SKM-1 treated with dmso at 0.1 percent for 144 hours (cell line): ENCODE results near the gene BTG4.
A peak's percentile ranks its signal among the peaks of the same experiment; 100 is the strongest.

Experiments used
- DNase-seq: peaks from one replicate; lab custom pipeline; 2025; ENCODE audit not compliant: unreplicated experiment; lab: John Stamatoyannopoulos, UW

BTG4 gene

DNA sequence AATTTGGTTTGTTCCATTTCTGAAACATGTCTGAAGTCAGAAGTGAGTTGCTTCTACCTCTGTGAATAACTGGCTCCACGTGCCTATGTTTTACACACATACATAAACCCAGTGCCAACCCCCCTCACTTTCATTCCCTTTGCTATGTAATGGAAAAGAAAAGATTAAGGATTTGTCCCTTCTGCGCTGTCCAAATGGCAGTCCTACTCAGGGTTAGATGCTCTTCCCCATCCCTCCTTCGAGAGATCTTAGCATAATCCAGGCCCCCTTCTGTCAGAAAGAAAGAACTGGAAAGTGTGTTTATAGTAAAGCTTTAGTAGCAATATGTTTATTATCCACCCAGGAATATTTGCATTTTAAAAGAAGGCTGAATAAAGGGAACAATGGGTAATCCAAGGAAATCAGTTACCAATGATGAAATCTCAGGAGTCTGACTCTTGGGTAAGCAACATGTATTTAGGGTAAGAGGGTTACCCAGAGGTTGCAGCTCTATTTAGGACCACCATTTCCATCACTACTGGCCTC is 25.2 kb upstream of the BTG4 start:
- DNase-seq = no peak

DNA sequence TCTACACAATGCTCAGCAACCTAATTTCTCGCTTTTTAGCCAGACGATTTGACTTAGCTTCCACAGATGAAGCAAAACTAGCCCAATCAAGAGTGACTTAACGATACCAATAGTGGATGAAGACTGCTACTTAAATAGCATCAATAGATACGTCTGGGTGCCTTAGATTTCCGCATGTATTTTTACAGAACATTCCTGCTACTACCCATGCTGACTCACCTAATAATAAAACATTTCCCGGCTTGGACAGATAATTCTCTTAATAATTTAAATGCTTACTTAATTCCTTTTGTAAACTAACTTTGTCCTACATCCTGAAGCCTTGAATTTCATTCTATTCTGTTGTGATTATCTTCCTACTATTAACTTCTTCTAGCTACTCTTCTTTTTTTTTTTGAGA is 23.1 kb upstream of the BTG4 start:
- no peak for DNase-seq

DNA sequence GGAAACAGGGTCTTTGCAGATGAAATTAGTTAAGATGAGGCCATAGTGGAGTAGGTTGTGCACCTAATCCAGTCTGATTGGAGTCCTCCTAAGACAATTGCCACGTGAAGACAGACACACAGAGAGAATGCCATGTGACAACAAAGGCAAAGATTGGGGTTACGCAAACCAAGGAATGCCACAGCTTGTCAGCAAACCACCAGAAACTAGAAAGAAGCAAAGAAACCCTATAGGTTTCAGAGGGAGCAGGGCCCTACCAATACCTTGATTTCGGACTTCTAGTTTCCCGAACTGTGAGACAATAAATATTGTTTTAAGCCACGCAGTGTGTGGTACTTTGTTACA is 20.2 kb upstream of the BTG4 start:
- no peak for DNase-seq

DNA sequence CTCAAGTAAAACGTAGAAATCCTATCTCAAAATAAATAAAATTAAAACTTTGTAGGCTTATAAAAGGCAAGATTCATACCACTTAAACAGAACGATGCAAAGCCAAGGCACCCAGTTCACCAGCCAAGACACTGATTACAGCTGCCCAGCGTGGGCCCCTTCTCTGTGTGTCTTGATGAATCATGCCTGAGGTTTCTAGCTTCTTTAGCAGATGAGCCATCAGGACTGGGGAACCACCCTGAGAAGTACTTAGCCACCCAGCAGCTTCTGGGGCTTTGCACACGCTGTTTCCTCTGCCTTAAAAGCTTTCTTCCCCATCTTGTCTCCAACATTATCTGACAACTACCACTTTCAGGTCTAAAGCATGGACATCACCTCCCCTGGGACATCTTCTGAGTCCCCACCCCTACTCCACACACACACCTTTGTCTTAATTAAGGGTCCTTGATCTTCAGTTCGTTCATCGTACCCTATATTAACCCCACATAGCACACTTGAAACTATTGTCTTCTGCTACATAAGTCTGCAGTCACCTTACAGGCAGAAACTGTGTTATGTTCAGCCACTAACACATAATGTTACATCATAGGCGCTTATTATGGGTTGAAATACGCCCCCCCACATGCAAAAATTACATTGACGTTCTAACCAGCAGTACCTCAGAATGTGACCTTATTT is 19.6 kb upstream of the BTG4 start:
- peak; percentile 61 for DNase-seq

DNA sequence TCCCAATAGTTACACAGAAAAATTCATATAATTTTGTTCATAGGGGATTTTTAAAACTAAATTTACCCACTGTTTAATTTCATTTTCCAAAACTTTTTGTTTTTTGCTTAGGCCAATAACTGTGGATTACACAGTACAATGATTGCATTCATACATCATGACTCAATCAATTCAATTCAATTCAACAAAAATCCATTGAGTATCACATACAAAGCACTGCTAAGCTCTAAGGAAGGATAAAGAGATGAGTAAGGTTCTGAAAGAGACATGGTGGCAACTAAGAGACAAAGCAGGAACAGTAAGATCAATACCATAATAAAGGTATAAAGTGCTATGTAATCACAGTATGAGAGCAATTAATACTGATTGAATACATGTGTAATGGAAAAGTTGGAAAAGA is 18.9 kb upstream of the BTG4 start:
- no peak for DNase-seq

DNA sequence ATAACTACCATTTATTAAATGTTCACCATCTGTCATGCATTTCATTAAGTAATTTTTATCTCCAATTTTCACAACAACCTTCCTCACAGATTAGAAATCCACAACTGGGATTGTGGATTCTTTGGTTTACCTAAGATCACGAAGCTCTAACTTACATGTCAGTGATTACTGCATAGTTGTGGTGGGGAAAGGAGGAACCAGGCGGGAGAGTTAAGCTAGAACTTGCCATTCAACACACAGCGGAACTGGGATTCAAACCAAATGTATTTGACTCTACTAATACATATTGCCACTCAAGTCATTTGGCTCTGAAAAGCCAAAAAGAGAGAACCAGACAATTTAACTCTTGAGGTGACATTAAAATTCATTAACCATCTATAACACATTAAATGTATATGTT is 17.9 kb upstream of the BTG4 start:
- peak; percentile 7 for DNase-seq

DNA sequence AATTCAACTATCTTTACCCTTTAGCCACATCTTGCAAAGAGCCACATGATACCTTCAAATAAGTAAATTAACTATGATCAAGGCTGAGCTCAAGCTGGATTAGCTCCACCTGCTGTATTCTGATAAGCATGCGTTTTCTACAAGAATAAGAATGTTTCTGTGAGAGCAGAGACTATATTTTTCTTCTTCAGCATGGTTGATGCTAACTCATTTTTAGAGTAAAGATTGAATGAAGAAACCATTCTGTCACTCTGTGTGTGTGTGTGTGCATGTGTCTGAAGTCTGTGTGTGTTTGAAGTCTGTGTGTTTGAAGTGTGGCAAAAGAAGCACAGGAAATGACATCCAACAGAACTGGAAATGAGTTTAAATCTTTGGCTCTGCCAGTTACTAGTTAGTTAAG is 16.4 kb upstream of the BTG4 start:
- no peak for DNase-seq

DNA sequence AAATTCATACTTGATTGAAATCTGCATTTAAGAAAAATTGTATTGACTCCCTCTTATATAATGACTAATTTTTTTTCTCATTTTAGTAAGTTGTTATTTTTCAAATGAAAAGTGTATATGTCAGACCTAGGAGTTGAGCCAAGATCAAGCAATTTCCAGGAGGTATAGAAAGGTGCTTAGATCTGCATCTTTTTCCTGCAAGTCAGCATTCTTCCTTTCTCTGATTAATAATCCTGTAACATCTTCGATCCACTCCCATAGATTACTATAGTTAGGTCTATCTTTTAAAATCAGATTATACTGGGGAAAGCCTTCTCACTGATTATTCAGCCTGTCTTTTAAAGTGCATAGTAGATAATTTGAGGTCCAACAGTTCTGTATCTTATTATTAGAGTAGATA is 15.1 kb upstream of the BTG4 start:
- DNase-seq = no peak

DNA sequence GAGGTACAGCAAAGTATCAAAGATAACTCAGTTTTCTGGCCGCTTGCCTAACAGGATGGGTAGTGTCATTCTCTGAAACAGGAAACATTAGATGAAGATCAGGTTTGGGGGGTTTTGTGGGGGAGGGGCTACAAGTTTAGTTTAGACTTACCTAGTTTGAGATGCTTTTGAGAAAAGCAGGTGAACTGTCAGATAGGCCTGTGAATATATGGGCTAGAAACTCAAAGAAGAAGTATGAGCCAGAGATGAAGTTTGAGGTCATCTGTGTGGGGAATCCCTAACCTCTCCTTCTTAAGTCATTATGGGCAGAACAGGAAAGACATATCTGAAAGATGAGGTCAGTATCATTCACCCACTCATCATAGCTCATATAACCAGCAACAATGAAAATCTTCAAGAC is 14.3 kb upstream of the BTG4 start:
- no peak for DNase-seq

DNA sequence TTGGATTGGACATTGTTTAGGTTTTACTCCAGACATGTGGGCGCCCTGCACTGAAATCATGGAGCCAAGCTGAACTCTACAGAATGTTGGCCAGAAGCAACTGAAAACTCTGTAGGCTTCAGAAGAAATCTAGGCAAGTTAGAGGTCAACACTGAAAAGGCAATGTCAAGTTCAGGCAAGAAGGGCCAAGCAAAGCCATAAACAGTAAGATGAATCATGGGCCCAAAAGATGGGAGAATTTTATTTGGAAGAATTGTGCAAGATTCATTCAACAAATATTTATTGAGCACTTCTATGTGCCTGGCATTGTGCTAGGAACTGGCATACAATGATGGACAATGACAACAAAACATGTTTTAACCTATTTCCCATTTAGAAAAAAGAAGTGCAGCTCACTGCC is 13.3 kb upstream of the BTG4 start:
- DNase-seq = no peak

DNA sequence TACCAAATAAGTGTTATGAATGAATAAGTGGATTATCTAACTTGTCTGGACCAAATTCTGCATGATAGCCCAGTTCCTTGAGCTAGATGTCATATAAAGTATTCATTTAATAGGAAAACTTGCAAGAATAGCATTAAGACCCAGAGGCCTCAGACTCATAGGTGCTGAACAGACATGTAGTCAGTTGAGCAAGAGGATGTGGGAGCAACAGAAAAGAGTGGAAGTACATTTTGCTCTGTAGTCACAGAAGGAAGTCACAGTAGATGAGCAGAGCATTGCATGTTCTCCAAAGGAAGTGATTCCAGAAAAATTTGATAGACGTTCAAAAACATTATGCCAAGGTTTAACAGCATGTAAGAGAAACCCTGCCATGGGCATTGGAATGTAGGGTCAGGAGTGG is 11.9 kb upstream of the BTG4 start:
- no peak for DNase-seq

DNA sequence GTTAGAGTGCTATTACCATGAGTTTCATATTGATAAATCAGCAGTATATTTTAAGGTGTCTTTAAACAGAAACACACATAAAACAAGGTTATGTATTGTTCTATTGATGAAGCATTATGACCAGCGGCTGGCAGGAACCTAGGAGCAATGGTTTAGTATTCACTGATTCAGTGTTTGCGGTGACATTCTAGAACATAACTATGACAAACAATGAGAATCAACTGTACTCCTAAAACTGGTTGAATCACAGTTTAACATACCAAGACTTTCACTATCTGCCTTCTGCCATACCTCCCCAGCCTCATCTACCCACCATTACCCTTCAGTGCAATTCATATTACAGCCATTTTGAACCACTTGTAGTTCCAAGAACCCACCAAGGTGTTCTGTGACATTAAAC is 11.2 kb upstream of the BTG4 start:
- no peak for DNase-seq

DNA sequence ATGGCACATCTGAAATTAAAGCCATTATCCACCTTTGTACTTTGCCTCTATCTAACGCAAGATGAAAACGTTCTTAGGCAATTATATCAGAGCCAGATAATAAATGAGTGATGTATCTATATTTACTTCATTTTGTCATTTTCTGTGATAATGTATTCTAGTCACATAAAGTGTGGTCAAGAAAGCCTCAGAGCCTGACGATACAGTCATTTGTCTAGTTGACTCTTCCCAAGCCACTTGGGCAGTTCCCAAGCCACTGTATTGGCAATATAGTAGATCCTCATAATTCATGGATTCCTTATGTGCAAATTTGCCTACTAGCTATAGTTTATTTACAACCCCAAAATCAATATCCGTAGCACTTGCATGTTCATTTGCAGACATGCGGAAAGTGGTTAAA is 10.2 kb upstream of the BTG4 start:
- DNase-seq = no peak

DNA sequence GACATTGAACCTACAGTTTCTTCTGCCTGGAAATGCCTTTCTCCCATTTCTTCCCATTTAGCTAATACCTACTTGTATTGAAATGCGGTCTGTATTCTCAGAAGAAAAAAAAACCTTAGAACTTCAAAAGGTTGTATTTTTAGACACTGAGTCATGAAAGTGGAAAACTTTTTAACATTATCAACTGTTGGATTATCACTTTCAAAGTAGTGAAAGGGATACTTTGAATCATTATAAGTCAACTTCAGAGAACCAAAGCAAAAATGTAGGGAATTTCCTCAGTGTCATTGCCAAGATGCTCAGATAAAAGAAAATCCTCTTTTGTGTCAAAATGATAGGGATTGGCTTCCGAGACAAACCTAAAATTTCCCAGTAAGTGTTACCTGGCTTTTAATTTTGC is 8.9 kb upstream of the BTG4 start:
- DNase-seq = no peak

DNA sequence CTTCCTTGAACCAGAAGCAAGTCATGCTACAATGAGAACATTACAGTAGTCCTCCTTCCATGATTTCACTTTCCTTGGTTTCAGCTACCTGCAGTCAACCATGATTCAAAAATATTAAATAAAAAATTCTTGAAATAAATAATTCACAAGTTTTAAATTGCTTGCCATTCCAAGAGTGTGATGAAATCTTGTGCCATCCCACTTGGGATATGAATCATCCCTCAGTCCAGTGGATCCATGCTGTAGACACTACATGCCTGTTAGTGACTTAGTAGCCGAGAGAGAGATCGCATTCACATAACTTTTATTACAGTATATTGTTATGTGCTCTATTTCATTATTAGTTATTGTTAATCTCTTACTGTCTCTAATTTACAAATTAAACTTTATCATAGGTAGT is 8.4 kb upstream of the BTG4 start:
- DNase-seq = no peak

DNA sequence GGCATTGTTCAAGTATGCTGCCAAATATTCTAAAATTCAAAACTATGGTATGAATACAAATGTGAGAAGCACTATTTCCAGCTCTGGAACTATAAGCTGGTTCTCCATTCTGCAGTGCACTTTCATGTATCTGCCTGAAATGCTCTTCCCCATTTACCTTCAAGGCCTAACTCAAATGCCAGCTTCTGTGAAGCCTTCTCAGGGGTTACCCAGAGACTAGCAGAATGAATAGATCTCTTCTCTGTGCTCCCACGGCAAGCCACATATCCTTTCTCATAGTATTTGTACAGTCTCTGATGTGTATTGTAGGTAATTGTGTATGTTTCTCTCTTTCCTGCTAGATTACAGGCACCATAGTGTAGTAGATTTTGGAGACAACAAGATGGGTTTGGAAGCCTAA is 6.5 kb upstream of the BTG4 start:
- DNase-seq = no peak

DNA sequence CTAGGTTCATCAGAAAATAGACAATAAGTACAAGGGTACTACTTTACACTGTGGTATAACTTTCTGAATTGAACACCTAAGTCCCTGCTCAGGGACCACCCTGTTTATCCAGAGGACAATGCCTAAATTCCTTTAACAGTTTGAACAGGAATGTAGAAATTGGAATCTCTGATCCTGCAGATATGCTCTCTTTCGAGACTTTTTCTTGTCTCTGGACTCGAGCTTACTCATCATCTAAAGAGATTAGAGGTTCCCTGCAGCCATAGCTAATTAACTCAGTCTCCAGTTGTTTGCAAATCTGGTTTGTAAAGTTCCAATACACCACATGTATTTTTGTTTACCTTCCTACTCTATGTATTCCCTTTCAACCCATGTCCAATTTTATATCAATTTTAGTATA is 3.4 kb upstream of the BTG4 start:
- no peak for DNase-seq

DNA sequence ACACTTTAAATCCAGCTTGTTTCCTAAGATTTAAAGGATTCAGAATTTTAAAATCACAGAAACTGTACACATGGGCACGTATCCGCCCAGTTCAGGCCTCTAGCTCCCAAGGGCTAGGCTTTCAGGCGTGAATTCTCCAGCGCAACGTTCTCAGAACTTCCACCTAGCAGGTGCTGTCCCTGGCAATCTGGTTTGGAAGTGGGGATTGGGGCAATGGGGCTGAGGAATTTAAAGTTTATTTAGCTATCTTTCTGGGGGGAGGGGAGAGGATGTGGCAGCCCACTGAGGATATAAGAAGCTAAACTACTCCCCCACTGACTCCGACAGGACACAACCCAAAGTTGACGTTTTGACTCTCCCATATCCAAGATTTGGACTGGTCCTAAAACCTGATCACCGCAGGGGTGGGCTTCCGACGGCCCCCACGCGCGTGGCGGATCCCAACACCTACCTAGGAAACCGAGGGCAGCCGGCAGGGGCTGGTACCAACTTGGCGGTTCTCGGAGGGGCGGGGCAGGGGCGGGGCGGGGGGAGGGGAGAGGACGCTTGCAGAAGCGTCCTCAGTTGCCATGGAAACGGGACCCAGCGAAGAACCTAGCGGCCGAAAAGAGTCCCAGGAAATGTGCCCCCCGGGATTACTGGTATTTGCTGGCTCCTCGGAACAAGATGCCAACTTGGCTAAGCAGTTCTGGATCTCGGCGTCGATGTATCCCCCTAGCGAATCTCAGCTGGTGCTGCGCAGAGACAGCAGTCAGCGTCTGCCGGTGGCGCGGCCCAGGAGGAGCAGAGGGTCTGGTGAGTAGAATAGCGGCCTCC is 2.2 kb upstream of the BTG4 start, which contains the start of gene HOATZ:
Gene HOATZ (plus strand): TSS at position 563 of the 816 bp plus-strand sequence. CDS start 7 bp downstream, at position 570.
- DNase-seq = no peak

DNA sequence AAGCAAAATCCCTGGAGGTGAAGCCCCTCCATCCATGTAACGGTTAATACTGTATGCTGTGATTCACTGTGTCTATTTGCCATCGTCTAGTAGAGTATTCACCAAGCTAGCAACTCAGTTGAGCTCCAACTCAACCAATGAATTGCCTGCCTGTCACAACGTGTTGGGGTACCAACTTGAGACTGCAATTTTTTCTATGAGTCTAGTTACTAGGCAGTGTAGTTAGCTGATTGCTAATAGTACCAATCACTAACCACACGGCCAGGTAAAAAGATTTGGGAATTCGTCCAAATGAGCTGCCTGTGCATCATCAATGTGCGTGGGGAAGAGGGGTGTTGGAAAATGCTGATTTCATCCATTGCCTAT is 1.0 kb upstream of the BTG4 start:
- DNase-seq = no peak

DNA sequence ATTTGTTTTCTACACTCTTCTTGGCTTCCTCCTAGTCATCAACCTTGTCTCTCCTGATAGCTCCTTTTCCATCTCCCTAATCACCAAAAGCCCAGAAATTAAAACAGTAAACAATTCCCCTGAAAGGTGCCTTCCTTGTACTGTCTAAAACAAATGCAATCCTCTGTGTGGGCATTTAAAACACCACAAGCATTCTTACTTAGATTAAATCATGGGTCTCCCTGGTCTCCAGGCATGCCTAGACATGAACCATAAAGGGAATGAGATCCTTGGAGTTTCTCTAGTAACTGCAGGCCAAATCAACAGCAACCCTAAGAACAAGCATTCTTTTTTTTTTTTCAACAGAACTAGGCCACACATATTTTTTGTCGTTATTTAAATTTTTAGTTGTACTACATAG is 1.9 kb downstream of the BTG4 start:
- no peak for DNase-seq

DNA sequence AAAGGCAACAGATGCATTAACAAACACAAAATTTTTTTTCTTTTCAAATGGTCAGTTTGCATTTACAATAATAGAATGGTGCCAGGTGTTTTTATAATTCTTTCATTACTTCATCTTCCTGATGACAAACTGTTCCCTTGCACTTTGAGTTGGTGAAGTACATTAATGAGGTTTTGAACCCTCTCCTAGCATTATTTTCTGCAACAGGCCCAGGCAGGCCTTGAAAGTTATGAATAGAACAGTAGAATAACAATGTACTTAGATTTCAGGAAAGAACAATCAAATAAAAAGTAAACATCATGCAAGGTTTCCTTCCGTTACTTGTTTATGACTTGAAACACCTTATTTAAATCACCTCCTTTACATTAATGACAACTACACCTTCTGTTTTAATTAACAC is 9.6 kb downstream of the BTG4 start:
- DNase-seq = no peak

DNA sequence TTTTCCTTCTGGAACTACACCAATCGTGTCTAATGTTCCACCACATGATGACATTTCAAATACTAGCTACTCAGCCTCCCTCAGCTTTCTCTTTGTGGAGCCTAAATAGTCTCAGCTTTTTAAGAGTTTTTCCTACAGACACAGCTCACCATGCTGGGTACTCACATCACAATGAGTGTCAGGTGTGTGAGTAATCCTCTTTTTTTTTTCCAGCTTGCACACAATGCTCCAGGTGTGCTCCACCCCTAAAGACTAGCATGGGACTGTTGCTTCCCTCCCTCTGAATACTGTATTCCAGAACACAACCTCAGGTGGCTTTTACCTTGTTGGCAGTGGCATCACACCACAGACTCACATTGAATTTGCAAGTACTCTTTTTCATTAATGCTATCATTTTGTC is 11.7 kb downstream of the BTG4 start:
- DNase-seq = no peak

DNA sequence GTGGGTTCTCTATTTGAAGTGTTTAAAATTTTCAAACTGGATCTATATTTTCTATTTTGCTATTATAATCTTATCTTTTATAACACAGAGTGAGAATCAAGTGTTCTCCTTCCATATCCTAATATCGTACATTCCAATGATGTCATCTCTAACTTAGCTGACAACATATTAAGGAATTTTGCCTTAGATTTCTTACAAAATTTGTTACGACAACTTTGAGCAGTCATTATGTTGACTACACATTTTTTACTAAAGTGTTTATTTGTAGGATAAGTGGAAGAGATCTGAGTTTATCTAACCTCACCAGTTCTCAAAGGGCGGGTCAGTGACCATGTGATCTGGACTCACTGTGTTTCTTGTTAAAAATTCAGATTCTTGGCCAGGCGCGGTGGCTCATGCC is 12.7 kb downstream of the BTG4 start:
- no peak for DNase-seq
